Activated CD8-positive, alpha-beta memory T cell treated with anti-CD3 and anti-CD28 coated beads, Interleukin-2, amount 50 U/mL, for 48 hours (primary cell): ENCODE results near the gene ACSL6.

ENCODE experiments used
- DNase-seq: peaks from one replicate; pipeline ENCODE4 v3.0.0-alpha.2; 2020

ACSL6 gene

DNA sequence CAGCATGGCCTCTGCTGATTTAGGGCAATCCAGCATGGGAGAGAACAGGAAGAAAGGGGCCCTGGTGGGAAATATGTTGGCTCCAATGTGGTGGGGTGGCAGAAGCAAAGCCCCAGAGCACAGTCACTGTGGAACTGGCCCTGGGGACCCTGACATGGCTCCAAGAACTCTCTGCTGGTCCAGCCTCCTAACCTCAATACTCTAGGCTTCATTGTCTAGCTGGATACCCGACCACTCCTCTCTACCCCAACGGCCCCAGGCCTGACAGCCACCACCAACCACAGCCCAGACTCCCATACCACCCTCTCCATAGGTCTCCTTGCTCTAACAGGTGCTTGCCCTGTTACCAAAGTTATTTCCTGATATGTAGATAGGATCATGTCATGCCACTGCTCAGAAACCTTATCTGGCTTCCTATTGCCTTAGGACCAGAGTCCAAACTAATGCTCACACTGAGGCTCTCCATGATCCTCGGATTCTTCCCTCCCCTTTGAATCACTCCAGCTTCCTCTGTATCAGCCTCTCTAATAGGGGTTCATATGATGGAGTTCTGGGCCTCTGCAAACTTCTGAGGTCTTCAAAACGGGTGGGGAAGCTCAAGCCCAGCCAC, 12.9 kb downstream of the ACSL6 start:
- DNase-seq, result no peak

DNA sequence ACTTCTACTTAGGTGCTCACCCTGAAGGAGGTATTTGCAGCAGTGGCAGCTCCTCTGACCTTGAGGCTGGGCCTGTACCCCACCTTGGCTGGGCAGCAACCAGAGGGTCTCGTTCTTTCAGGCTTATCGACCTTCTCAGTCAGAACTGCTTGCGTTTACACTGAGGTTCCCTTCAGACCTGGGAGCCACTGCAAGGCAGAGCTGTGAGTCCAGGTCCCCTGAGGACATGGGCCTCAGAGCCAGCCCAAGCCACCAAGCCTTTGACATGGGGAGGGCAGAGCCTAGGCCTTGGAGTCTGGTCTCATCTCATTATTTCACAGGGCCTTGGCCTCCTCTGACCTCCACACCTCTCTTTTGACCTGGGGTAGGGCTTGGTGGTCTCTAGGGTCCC, 13.7 kb downstream of the ACSL6 start:
- DNase-seq, result no peak

DNA sequence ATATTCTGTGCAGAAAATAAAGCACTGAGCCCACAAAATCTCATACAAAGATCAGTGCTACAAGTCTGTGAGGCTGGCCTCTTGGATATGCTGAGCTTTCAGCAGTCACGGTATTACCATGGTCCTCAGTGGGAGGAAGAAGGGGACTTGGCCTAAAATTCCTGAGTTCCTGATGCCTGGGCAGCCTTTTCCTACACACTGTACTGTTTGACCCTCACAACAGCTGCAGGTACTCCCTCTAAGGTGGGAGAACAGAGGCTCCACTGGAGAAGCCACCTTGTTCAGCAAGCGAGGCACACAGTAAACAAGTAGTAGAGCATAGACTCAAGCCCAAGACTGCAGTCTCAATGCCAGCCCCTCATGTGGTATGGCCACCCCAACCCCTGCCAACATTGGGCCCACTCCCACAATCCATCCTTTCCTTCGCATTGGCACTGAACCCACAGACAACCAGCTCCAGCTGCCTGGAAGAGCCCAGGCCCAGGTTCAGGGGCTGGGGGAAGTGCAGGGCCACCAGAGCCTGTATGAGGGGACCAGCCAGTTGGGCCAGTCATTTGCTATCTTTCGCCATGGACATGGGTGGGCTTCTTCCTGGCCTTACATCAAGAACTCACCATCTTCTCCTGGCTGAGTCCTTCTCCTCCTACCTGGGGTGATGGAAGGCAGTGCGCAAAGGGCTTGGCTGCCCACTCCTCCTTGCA, 14.3 kb downstream of the ACSL6 start:
- DNase-seq, result no peak

DNA sequence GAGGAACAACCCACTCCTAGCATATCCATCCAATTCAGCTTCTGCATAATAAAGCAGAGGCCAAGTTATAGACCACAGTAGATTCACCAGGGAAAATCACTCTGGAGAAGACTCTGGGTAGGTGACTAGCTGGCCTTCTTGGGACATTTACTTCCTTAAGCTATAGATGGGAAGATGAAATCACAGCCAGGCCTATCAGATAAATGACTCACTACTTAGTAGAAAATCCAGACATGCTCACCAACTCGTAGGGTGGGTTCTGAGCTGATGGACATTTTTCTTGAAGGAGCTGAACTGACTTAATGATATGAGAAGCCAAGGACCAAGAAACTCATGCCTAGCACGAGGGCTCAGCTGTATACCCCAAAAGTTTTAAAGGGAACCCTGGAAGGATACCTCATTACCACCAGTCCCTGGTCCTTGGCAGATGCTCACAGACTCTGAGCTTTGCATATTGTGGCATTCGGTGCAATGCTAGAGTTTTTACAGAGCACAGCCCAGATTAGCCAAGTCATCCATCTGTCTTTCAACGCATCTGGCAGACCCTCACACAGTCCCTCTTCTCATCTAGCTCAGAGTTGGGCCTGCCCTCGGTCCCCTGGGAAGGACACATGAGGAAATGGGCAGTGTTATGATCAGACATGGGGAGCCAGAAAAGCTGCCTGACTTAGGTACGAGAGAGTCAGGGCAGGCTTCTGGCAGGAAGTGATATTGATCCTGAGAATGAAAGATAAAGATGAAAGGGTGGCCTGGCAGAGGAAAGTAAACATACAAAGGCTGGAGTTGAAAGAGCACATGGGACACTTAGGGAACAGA, 15.0 kb downstream of the ACSL6 start:
- DNase-seq, result no peak

DNA sequence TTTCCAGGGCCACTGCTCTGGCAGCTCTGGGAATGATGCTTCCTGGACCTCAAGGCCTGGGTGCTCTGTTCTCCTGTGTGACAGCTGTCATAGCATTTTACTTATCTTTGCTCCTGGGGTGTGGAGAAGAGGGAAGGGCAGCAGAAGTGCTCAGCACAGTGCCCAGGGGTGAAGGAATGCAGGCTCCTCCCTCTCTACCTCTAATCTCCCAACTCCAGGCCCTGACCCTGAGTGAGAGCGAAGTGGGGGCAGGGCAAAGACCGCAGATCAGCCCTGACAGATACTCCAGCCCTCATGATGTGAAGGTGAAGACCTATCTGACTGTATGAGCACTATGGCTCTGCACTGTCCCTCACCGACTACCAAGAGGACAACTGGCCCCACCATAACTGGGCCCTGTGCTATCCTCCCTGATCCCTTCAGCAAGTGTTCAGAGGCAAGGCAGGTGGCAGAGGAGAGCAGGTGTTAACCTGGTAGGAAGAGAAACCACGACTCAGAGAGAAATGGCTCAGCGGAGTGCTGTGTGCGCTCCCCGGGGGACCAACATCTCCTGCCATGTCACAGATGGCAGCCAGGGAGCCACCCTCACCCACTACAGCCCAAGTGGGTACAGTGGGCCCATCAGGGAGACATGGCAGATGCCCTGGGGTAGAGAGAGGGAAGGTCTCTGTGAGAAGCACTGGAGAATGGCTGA, 16.8 kb downstream of the ACSL6 start:
- DNase-seq, result no peak

DNA sequence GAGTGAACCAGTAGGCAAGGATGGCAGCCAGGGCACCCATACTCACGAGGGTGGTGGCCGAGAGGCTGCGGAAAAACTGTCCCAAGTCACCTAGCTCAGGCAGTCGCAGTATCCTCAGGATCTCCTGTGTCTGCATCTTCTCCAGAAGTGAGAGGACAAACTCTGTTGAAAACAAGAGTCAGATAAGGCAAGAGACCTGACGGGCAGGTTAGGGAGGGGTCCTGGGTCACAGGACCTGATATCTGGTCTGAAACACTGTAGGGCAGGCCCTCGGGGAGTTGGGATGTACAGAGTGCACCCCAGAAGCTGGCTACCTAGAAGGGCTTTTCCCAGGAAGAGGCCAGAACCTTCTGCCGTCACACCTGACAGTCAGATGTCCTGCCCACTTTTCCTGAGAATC, 17.4 kb downstream of the ACSL6 start:
- DNase-seq, result no peak

DNA sequence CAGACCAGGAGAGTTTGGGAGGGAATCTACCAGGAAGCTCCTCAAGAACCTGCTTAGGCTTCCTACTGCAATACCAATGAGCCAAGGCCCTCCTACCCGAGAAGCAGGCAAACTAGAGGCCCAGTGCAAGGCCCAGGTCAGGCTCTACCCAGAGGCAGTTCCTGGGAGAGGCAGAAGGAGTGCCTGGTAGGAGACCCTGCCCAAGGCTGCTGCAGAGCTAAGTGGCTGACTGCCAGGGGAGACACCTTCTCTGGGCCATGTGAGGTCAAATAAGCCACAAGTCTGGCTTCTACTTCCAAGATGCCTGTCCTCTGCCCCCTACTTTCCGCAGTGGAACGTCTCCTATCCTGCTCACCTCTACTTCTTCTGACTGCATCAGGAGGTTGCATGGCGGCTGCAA, 17.8 kb downstream of the ACSL6 start:
- no peak for DNase-seq

DNA sequence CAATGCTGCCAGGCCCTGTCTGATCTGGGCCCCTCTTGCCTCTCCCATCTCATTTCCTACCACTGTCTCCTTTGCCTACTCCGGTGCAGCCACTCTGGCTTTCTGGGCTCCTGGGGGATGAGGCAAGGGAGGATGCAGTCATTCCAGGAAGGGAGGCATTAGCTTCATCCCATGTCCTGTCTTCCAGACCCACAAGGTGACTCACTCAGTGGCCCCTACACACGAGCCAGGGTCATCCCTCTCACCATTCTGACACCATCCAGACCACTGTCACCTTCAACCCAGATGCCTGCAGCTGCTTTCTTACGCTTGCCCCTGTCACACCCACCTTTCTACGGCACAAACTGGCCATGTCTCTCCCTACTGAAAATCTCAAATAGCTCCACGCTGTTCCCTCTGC, 19.1 kb downstream of the ACSL6 start:
- DNase-seq, result no peak

DNA sequence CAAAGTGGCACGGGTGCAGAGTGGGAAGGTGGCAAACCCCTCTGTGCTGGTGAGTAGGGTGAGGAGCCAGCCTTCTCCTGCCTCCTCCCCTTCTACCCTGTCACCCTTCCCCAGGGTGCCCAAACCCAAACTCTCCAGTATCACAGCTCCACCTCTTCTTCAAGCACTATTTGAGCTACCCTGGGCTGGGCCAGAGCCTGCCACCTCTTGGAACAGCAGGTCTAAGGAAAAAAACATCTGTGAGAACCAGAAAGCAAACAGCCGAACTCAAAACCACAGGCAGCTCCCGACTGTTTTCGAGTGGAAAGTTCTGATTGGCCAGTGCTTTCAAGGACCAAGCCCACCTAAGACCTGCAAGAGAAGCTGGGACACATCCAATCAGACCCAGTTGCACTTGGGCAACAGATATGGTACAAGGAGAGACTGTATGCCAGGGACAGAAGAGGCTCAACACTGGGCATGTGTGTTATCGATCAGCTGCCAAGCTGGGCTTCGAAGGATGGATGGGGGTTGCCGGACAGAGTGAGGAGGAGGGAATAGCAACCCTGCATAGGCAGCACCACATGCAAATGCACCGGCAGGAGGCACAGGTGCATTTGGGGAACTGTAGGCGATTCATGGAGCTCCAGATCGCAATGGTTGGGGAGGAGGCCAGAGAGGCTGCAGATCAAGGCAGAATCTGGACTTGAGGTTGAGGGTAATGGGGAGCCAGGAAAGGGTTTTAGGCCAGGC, 19.7 kb downstream of the ACSL6 start:
- no peak for DNase-seq

DNA sequence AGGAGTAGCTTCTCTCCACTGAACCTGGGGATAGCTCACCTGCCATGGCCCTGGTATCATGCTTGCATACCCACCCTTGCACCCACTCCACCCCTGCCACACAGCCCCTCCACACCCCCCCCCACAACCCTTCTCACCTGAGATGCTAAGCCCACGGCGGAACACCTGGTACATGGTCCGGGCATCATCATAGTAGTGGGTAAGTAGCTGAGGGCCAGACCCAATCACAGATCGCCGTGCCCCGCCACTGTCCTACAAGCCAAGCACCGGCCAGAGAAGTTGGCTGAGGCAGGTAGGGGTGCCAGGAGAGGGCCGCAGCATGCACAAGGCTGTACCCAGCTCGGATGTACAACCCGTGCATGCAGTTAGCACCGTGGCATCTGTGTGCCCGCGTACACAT, 20.7 kb downstream of the ACSL6 start:
- no peak for DNase-seq

DNA sequence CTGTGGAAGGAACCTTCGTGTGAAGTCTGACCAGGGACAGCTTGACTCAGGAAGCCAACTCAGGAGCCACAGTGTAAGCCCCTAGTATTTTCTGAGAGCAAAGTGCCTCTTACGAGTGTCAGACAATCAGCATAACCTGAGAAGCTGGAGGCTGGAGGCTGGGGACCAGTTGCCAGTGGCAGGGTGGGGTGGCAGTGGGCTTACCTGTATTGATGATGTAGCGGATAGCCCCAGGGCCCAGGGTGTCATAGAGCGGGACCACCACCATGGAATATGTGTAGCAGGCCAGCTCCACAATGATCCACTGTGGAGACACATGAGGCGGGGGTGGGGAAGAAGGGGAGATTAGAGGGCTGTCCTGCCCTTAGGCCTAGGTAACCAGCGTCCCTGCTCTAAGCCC, 22.9 kb downstream of the ACSL6 start:
- no peak for DNase-seq

DNA sequence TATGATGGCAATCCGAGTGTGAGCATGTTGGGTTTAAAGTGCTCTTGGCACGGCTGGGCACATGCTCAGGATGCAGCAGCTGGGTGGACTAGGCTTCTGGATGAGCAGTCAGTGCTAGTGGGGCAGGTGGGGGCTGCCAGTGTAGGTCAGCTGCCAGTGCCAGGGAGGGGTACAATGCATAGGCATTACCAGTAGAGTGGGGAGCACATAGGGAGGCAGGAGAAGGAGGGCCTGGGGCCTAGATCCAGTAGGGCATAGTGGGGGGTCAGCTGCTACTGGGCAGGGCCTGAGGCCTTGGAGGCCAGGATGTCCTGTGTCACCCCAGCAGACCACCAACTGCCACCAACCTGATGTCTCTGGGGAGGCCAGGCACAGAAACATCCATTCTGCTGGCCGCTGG, 24.2 kb downstream of the ACSL6 start:
- DNase-seq, result no peak

DNA sequence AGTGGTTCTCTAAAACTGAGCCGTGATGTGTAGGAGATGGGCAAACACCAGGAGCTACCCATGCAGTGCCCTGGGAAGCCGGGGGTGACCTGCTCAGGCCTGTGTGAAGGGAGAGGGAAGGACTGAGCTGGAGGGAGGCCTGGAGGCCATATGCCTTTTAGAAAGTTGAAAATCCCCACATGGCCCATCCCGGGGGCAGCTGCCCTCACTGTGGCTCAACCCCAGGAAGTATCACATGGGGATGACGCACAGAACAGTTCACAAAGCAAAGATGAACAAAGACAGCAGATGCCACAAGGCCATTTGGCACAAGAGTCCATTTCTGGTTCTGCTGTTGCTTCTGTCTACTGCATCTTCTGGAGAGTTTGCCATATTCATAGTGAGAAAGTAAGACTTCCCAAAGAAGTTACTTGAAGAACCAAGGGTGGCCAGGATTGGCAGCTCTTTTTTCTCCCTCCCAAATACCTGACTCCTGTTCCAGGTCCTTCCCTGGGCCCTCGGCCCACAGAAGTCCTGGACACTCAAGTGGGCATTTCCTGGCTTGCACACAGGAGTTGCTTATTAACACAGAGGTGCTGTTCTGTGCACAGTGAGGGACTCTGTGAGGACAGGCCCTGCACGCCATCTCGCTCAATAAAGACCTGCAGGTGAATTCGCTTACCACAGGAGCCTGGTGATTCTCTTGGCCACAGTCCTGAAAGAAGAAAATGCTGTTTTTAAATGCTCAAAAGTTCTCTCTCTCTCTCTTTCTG, 25.1 kb downstream of the ACSL6 start:
- no peak for DNase-seq

DNA sequence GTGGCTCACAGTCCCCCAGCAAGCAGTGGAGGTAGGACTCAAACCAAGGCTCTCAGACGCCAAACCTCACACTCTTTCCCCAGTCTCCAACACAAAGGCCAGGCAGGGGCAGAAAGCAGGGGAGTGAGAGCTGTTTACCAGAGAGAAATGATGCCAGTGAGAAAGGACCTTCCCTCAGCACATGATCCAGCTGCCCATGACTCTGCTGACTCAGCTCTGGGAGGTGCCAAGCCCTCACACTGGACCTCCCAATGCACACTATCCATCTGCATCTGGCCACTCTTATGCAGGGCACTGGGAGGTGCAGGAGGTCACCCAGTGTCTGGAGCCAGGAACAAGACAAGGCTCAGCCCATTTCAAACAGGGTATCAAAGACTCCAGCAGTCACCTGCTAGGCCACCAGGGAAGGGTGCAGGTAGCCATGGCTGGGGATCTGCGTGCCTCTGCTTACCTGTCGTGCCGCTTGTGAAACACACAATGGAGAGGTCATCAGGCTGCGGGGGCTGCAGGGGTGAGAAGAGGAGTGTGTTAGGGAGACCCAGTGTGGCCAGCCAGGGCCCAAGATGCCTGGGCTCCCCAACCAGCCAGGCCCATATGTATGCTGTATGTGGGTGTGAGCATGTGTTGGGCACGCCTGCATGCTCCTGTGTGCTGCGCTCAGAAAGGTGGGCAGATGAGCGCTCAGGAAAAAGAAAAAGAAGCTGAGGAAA, 26.3 kb downstream of the ACSL6 start:
- no peak for DNase-seq

DNA sequence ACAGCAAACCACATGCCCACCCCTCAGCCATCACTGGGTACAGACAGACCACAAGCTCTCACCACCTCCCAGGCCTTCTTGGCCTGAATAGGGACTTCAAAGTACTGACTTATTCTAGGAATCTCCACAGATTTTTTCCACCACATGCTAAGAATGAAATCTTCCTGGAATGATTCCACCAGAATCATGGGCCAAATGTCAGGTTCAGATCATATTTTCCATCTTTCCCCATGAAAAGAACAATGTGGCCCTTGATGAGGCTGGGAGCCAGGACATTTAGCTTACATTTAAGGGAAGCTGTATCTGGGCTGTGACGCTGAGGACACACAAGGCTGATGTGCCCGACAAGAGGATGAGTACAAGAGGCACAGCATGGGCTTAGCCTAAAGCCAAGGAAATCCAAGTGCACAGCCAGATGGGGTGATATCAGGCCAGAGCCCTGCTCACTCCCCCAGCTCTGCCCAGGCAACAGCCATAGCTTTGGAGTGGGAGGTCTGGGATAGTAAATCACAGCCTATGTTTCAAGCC, 28.1 kb downstream of the ACSL6 start:
- no peak for DNase-seq

DNA sequence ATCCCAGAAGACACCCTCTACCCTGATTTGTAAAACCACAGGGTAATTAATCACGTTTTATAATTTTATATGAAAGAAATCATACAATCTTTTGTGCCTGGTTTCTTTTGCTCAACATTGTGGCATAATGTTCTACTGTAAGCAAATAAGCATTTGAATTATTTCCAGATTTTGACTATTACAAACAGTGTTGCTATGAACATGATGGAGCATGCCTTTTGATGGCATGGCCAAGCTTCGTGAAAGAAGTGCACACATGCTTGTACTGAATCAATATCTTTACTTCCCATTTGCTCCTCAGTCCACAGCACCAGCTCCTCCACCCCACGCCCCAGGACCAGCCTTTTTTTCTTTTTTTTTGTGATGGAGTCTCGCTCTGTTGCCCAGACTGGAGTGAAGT, 29.9 kb downstream of the ACSL6 start:
- no peak for DNase-seq

DNA sequence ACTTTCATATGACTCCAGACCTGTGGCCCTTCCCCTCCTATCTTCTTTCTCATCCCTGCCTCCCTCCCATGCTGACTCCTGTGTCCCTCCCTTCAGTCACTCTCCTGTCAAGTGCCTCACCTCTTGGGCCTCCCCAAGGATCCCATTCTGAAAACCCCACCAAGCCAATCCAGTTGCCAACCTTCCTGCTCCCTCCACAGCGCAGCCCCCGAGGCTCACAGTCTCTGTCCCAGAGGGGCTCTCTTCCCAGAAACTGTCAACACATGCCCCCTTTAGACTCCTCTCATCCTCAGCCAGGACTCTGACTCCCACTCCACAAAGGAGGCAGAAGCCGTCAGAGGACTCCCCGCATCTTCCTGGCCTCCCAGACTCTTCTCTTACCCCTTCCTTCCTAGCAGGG, 30.8 kb downstream of the ACSL6 start:
- DNase-seq, result no peak

DNA sequence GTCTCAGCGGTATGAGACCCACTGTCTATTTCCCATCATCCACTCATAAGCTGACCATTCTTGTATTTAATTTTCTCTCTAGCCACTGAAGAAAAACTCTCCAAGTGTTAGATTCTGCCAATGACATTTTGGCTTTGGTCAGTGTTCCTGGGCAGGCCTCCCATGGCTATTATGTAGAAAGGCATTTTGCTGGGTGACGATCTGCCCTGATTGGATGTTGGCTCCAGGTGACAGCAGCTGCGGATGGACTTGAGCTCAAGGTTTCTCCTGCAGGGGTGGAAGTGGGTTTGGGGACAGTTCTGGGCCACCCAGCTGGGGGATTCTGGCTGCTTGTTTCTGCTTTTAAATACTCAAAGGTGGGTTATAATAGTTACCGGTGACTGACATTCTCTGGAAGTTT, 31.6 kb downstream of the ACSL6 start:
- DNase-seq, result no peak

DNA sequence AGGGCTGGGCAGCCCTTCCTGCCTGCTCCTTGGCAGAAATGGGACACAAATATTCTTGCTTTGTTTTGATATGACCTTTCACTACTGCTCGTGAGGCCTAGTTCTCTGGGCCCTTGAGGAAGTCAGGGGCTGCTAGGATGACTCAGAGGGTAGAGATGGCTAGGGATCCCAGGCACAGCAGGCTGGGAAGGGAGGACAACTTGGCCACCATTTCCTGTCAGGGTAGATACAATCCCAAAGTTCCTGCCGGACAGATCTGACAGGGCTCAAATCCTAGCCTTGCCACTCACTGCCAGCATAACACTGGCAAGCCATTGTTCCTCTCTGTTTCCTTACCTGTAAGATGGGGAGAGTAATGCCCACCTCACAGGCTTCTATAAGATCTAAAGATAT, 34.2 kb downstream of the ACSL6 start:
- DNase-seq, result no peak

DNA sequence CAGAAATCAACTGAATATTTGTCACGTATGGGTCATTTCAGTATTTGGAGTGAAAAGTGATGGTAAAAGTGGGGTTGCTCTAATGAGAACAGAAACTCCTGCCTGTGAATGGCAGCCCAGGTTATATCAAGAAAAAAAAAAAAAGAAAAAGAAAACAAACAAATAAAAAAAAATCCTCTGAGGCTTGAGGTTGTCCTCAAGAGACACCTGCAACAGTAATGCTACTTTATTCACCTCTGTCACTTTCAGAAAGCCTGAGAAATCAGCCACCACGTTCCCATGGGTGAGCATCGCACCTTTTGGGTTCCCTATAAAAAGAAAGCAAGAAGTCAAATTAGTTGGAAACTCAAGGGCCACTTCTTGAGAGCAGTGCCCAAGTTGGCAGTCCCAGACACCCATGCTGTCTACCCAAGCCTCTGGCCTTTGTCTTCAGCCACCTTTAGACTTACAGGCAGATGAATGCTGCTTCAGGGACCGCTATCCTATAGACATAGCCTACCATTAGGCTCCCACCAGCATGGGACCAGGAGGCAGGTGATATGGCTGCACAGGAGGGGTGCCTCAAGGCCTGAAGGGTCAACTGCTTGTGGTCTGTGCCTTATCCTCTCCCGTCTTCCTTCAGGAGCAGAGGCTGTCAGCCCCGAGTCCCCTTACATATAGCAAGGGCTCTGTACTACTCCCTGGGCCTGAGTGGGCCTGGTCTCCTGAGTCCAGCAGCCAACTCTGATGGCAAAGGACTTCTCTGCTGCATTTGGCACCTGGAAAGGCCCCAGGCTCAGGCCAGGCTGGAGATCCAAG, 34.8 kb downstream of the ACSL6 start:
- DNase-seq, result peak; percentile 43
